ENCODE results near the gene DIS3L2. TPM values are rescaled to one million over a fixed set of nuclear protein-coding genes. Genes with fewer than 3 reads are reported as not detected.

DIS3L2 gene
- polyA plus RNA-seq, 2 donors: 16.6 to 23.3 TPM

DNA sequence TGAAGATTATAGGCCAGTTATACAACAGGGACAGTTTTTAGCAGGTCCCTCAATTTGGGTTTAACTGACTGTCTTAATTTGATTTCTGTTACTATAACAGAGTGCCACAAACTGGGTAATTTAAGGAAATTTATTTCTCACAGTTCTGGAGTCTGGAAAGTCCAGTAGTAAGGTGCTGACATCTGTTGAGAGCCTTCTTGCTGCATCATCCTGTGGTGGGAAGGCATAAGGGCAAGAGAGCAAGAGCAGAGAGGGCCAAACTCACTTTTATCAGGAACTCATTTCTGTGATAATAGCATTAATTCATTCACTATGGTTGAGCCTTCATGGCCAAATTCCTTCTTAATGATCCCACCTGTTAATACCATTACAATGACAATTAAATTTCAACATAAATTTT, 36.5 kb downstream of the DIS3L2 start:
- H3K9me3 ChIP-seq (ENCODE audit: control insufficient read depth in 2 of 2, insufficient read depth in 1 of 2, low read depth in 1 of 2, low read length in 1 of 2): no peaks in the 10 kb centered on the region
- no peak overlapping the region for H3K4me3 ChIP-seq (ENCODE audit: low read depth in 1 of 2, low read length in 2 of 2)
- H3K36me3 ChIP-seq (ENCODE audit: control insufficient read depth in 2 of 2, insufficient read depth in 2 of 2, low read length in 1 of 2): no peaks in the 10 kb centered on the region
- peaks cover 0 to 2% of the 10 kb centered on the region in 2 donors for H3K4me1 ChIP-seq (ENCODE audit: control insufficient read depth in 2 of 2, insufficient read depth in 2 of 2, low read length in 1 of 2)
- no peaks in the 10 kb centered on the region for H3K27me3 ChIP-seq (ENCODE audit: control insufficient read depth in 1 of 2, insufficient read depth in 2 of 2, low read length in 2 of 2)
- no peak overlapping the region for H3K27ac ChIP-seq (ENCODE audit: low read depth in 2 of 2, low read length in 1 of 2)

DNA sequence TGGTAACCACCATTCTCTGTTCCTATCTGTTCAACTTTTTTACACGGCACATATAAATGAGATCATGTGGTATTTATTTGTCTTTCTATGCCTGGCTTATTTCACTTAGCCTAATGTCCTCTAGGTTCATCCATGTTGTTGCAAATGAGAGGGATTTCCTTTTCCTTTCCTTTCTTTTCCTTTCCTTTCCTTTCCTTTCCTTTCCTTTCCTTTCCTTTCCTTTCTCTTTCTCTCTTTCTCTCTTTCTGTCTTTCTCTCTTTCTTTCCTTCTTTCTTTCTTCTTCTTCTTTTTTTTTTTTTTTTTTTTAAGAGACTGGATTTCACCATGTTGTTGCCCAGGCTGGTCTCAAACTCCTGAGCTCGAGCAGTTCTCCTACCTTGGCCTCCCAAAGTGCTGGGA, 38.9 kb downstream of the DIS3L2 start:
- H3K27me3 ChIP-seq (ENCODE audit: control insufficient read depth in 1 of 2, insufficient read depth in 2 of 2, low read length in 2 of 2): no peaks in the 10 kb centered on the region
- H3K4me1 ChIP-seq (ENCODE audit: control insufficient read depth in 2 of 2, insufficient read depth in 2 of 2, low read length in 1 of 2): peaks cover 0 to 2% of the 10 kb centered on the region in 2 donors
- H3K36me3 ChIP-seq (ENCODE audit: control insufficient read depth in 2 of 2, insufficient read depth in 2 of 2, low read length in 1 of 2): no peaks in the 10 kb centered on the region
- H3K9me3 ChIP-seq (ENCODE audit: control insufficient read depth in 2 of 2, insufficient read depth in 1 of 2, low read depth in 1 of 2, low read length in 1 of 2): no peaks in the 10 kb centered on the region
- no peak overlapping the region for H3K4me3 ChIP-seq (ENCODE audit: low read depth in 1 of 2, low read length in 2 of 2)
- H3K27ac ChIP-seq (ENCODE audit: low read depth in 2 of 2, low read length in 1 of 2): no peak overlapping the region
- 92 to 98% methylated on average over 2 of the region's 2 CpGs for WGBS, 2 donors

DNA sequence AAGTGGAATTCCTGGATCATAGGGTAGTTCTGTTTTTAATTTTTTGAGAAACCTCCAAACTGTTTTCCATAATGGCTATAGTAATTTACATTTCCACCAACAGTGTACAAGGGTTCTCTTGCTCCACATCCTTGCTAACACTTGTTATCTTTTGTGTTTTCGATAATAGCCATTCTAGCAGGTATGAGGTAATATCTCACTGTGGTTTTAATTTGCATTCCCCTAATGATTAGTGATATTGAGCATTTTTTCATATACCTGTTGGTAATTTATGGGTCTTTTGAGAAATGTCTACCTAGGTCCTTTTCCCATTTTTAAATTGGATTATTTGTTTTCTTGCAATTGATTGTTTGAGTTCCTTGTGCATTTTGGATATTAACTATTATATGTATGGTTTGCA, 39.6 kb downstream of the DIS3L2 start:
- Histone ChIP-seq H3K9me3 (ENCODE audit: control insufficient read depth in 2 of 2, insufficient read depth in 1 of 2, low read depth in 1 of 2, low read length in 1 of 2) (no peaks in the 10 kb centered on the region), H3K27ac (ENCODE audit: low read depth in 2 of 2, low read length in 1 of 2) (no peak overlapping the region), H3K36me3 (ENCODE audit: control insufficient read depth in 2 of 2, insufficient read depth in 2 of 2, low read length in 1 of 2) (no peaks in the 10 kb centered on the region), H3K27me3 (ENCODE audit: control insufficient read depth in 1 of 2, insufficient read depth in 2 of 2, low read length in 2 of 2) (no peaks in the 10 kb centered on the region), H3K4me3 (ENCODE audit: low read depth in 1 of 2, low read length in 2 of 2) (no peak overlapping the region), H3K4me1 (ENCODE audit: control insufficient read depth in 2 of 2, insufficient read depth in 2 of 2, low read length in 1 of 2) (no peaks in the 10 kb centered on the region)
- 94 to 100% methylated on average over 1 of the region's 1 CpG for WGBS, 2 donors

DNA sequence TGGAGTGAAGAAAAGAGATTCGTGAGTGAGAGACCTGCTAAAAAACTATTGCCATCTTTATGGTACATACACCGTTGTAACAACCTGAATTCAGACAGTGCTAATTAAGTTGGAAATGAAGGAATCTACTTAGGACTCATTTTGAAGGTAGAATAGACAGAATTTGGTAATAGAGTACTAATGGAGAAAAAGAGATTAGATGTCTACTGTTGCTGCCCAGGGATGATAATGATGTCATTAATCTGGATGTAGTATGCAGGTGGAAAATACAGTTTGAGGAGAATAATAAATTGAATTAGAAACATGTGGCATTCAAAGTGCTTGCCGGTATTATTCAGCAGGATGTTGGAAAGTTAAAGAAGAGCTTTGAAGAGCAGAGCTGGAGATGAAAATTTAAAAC, 44.7 kb downstream of the DIS3L2 start:
- no peak overlapping the region for H3K27ac ChIP-seq (ENCODE audit: low read depth in 2 of 2, low read length in 1 of 2)
- no peaks in the 10 kb centered on the region for H3K27me3 ChIP-seq (ENCODE audit: control insufficient read depth in 1 of 2, insufficient read depth in 2 of 2, low read length in 2 of 2)
- no peak overlapping the region for H3K4me3 ChIP-seq (ENCODE audit: low read depth in 1 of 2, low read length in 2 of 2)
- no peaks in the 10 kb centered on the region for H3K9me3 ChIP-seq (ENCODE audit: control insufficient read depth in 2 of 2, insufficient read depth in 1 of 2, low read depth in 1 of 2, low read length in 1 of 2)
- no peaks in the 10 kb centered on the region for H3K4me1 ChIP-seq (ENCODE audit: control insufficient read depth in 2 of 2, insufficient read depth in 2 of 2, low read length in 1 of 2)
- WGBS, 2 donors: 96% methylated on average over 3 of the region's 3 CpGs
- no peaks in the 10 kb centered on the region for H3K36me3 ChIP-seq (ENCODE audit: control insufficient read depth in 2 of 2, insufficient read depth in 2 of 2, low read length in 1 of 2)

DNA sequence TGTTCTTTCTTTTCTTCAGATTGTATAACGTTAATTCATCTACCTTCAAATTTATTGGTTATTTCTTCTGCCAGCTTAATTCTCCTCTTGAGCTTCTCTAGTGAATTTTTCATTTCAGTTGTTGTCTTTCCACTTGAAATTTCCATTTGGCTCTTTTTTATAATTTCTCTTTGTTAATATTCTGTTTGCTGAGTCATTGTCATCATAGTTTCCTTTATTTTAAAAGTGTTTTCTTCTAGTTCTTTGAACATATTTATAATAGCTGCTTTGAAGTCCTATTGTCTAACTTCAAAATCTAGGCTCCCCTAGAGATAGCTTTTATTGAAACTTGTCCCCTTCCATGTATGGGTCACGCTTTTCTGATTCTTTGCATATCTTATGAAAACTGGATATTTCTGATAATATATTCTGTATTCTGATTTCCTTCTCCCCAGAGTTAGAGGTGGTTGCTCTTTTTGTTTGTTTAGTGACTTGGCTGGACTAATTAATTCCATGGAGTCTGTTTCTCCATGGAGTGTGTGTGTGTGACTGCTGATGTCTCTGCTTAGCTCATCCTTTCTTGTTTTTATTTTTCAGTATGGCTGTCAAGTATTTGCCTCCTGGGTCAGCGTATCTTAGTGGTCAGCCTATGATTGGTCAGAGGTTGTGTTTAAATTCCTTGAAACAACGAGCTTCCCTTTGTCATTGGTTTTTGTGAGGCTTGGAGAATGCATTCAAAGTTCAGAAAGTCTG, 47.6 kb downstream of the DIS3L2 start:
- no peaks in the 10 kb centered on the region for H3K27me3 ChIP-seq (ENCODE audit: control insufficient read depth in 1 of 2, insufficient read depth in 2 of 2, low read length in 2 of 2)
- WGBS, 2 donors: 90 to 93% methylated on average over 4 of the region's 4 CpGs
- H3K9me3 ChIP-seq (ENCODE audit: control insufficient read depth in 2 of 2, insufficient read depth in 1 of 2, low read depth in 1 of 2, low read length in 1 of 2): no peaks in the 10 kb centered on the region
- peaks cover 0 to 2% of the 10 kb centered on the region in 2 donors for H3K4me1 ChIP-seq (ENCODE audit: control insufficient read depth in 2 of 2, insufficient read depth in 2 of 2, low read length in 1 of 2)
- H3K36me3 ChIP-seq (ENCODE audit: control insufficient read depth in 2 of 2, insufficient read depth in 2 of 2, low read length in 1 of 2): no peaks in the 10 kb centered on the region
- H3K27ac ChIP-seq (ENCODE audit: low read depth in 2 of 2, low read length in 1 of 2): no peak overlapping the region
- no peak overlapping the region for H3K4me3 ChIP-seq (ENCODE audit: low read depth in 1 of 2, low read length in 2 of 2)

DNA sequence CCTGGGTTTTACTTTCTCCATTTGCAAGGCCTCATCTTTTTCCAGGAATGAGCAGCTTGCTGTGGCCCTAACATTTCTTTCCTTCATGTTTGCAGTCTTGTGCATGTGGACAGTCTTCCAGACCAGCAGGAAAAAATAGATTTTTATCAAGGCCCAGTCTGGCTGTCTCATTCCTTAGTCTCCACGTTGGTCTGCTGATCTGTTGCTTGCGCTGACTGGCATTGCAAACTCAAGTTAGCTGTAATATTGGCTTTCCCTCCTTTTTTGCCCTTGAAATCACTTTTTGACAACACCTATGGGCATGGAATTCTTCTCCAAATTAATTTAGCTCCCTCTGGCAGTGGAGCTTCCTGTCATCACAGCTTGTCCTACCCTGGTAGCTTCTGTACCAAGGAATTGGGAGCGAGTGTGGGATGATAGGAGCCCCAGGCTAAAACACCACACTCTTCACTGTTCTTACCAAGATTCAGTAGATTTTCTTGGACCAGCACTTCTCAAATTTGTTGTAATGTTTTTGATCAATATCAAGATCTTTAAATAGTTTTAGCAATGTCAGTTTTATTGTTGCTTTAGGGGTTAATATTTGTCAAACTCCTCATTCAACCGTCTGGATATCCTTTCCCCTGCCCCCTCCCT, 48.2 kb downstream of the DIS3L2 start:
- Histone ChIP-seq H3K4me1 (ENCODE audit: control insufficient read depth in 2 of 2, insufficient read depth in 2 of 2, low read length in 1 of 2) (peaks cover 0 to 2% of the 10 kb centered on the region in 2 donors), H3K9me3 (ENCODE audit: control insufficient read depth in 2 of 2, insufficient read depth in 1 of 2, low read depth in 1 of 2, low read length in 1 of 2) (no peaks in the 10 kb centered on the region), H3K4me3 (ENCODE audit: low read depth in 1 of 2, low read length in 2 of 2) (no peak overlapping the region), H3K27me3 (ENCODE audit: control insufficient read depth in 1 of 2, insufficient read depth in 2 of 2, low read length in 2 of 2) (no peaks in the 10 kb centered on the region), H3K27ac (ENCODE audit: low read depth in 2 of 2, low read length in 1 of 2) (no peak overlapping the region), H3K36me3 (ENCODE audit: control insufficient read depth in 2 of 2, insufficient read depth in 2 of 2, low read length in 1 of 2) (no peaks in the 10 kb centered on the region)
- WGBS, 2 donors: 85 to 90% methylated on average over 4 of the region's 4 CpGs

DNA sequence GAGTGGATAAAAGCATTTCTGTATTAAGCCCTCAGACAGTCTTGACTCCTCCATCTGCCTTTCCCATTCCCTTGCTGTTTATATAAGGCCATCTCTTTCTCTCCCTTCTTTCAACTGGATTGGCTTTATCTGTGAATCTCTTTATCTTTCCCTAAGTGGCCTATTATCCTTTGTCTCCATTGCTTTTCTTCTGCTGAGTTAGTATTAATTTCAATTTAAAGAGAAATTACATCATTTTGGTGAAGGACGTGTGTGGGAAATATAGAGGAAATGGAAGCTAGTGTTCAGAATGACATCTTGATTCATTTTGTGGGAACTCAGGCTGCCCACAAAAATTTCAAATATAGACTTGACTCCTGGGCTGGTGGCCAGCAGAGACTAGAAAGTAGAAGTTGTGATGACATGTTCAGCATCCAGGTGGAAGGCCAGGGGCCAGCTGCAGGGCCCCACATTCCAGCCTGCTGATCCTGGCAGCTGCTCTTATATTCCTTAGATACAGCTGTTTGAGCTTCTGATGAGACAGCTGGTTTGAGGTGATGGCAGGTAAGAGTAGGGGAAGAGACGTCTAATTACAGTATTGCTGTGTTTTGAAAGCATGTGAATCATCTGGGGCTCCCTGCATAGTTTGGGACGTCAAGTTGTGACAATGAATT, 52.3 kb downstream of the DIS3L2 start:
- Histone ChIP-seq H3K27me3 (ENCODE audit: control insufficient read depth in 1 of 2, insufficient read depth in 2 of 2, low read length in 2 of 2) (no peaks in the 10 kb centered on the region), H3K36me3 (ENCODE audit: control insufficient read depth in 2 of 2, insufficient read depth in 2 of 2, low read length in 1 of 2) (peaks cover 7 to 8% of the 10 kb centered on the region in 2 donors), H3K4me3 (ENCODE audit: low read depth in 1 of 2, low read length in 2 of 2) (no peak overlapping the region), H3K4me1 (ENCODE audit: control insufficient read depth in 2 of 2, insufficient read depth in 2 of 2, low read length in 1 of 2) (peaks cover 0 to 2% of the 10 kb centered on the region in 2 donors), H3K9me3 (ENCODE audit: control insufficient read depth in 2 of 2, insufficient read depth in 1 of 2, low read depth in 1 of 2, low read length in 1 of 2) (no peaks in the 10 kb centered on the region), H3K27ac (ENCODE audit: low read depth in 2 of 2, low read length in 1 of 2) (no peak overlapping the region)
- WGBS, 2 donors: 34 to 49% methylated on average over 3 of the region's 3 CpGs

DNA sequence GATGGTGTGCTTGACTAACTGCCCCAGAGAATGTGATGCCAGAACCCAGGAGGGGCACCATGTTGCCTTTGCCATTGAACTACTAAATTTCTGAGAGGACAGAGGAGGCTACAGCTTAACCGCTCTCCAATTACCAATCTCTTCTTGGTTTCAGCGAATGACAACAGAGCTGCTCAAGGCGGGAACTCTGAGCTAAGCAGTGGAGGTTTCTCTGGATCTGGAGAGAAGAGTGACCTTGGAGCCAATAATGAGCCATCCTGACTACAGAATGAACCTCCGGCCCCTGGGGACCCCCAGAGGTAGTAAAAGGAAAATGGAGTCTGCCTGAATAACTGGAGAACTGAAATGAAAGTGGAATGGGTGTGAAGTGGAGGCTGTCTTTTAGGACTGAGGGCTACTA, 53.2 kb downstream of the DIS3L2 start:
- no peak overlapping the region for H3K27ac ChIP-seq (ENCODE audit: low read depth in 2 of 2, low read length in 1 of 2)
- peaks cover 7 to 8% of the 10 kb centered on the region in 2 donors for H3K36me3 ChIP-seq (ENCODE audit: control insufficient read depth in 2 of 2, insufficient read depth in 2 of 2, low read length in 1 of 2)
- no peak overlapping the region for H3K4me3 ChIP-seq (ENCODE audit: low read depth in 1 of 2, low read length in 2 of 2)
- no peaks in the 10 kb centered on the region for H3K27me3 ChIP-seq (ENCODE audit: control insufficient read depth in 1 of 2, insufficient read depth in 2 of 2, low read length in 2 of 2)
- H3K4me1 ChIP-seq (ENCODE audit: control insufficient read depth in 2 of 2, insufficient read depth in 2 of 2, low read length in 1 of 2): peaks cover 0 to 2% of the 10 kb centered on the region in 2 donors
- no peaks in the 10 kb centered on the region for H3K9me3 ChIP-seq (ENCODE audit: control insufficient read depth in 2 of 2, insufficient read depth in 1 of 2, low read depth in 1 of 2, low read length in 1 of 2)
- 95% methylated on average over 4 of the region's 4 CpGs for WGBS, 2 donors

DNA sequence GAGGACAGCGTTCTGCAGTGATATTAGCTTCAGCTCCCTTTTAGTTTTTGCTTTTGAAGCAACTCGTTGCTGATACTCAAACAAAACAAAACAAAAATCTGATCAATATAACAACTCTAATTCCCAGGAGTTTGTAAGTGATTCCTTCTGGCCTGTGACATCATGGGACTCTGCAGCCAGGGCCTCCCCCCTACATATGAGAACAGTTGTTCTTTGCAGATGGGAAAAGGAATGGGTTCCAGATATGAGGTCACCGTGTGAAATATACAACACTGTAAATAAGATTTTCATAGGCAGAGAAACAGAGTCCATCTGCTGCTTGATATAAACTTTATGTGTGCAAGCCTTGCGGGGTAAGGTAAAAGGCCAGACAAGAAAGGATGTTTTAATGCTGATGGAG, 56.7 kb downstream of the DIS3L2 start:
- H3K36me3 ChIP-seq (ENCODE audit: control insufficient read depth in 2 of 2, insufficient read depth in 2 of 2, low read length in 1 of 2): peaks cover 8 to 9% of the 10 kb centered on the region in 2 donors
- no peak overlapping the region for H3K4me3 ChIP-seq (ENCODE audit: low read depth in 1 of 2, low read length in 2 of 2)
- peaks cover 0 to 2% of the 10 kb centered on the region in 2 donors for H3K4me1 ChIP-seq (ENCODE audit: control insufficient read depth in 2 of 2, insufficient read depth in 2 of 2, low read length in 1 of 2)
- no peaks in the 10 kb centered on the region for H3K9me3 ChIP-seq (ENCODE audit: control insufficient read depth in 2 of 2, insufficient read depth in 1 of 2, low read depth in 1 of 2, low read length in 1 of 2)
- WGBS, 2 donors: 83% methylated on average over 4 of the region's 4 CpGs
- no peaks in the 10 kb centered on the region for H3K27me3 ChIP-seq (ENCODE audit: control insufficient read depth in 1 of 2, insufficient read depth in 2 of 2, low read length in 2 of 2)
- H3K27ac ChIP-seq (ENCODE audit: low read depth in 2 of 2, low read length in 1 of 2): no peak overlapping the region

Data from esophagus (tissue), 2 donors.